Vagina (tissue), 2 donors: Measurements from ENCODE around the gene TBX15. TPM values are rescaled to one million over a fixed set of nuclear protein-coding genes. Genes with fewer than 3 reads are reported as not detected.

Source experiments
- DNase-seq, 2 donors: peaks; one replicate each; pipeline ENCODE4 v3.0.0-alpha.2; 2017; ENCODE audit errors: extremely low spot score in 2 of 2
- H3K27ac ChIP-seq: fragments of 200-600 bp; sonication (generic); one replicate; pipeline ENCODE4 v1.5.1; 2019
- H3K27me3 ChIP-seq: fragments of 200-600 bp; sonication (generic); one replicate; pipeline ENCODE4 v1.5.1; 2019
- H3K36me3 ChIP-seq, 2 donors: fragments of 200-600 bp; sonication (generic); one replicate each; pipeline ENCODE4 v1.5.1; 2017 to 2019
- H3K4me1 ChIP-seq: fragments of 200-600 bp; sonication (generic); one replicate; pipeline ENCODE4 v1.5.1; 2019
- H3K4me3 ChIP-seq, 2 donors: fragments of 200-600 bp; sonication (generic); 1 replicate in 1 of 2; 2 replicates in 1 of 2; pipeline ENCODE4 v1.5.1; 2016 to 2019
- H3K9me3 ChIP-seq: fragments of 200-600 bp; sonication (generic); one replicate; pipeline ENCODE4 v1.5.1; 2019
- CTCF ChIP-seq, 3 experiments: fragments of 450-650 bp in 2 of 3; fragments of 200-600 bp in 1 of 3; sonication (generic) in 1 of 3; IDR thresholded peaks; one replicate each; pipeline ENCODE4 v1.5.1; 2017 to 2019; ENCODE audit warnings: antibody characterized with exemption in 3 of 3, mild to moderate bottlenecking in 2 of 3, moderate library complexity in 2 of 3
- POLR2A ChIP-seq, 2 donors: fragments of 450-650 bp; IDR thresholded peaks; one replicate each; pipeline ENCODE4 v1.6.1; 2017; ENCODE audit warnings: antibody characterized with exemption in 2 of 2, mild to moderate bottlenecking in 2 of 2, moderate library complexity in 2 of 2
- POLR2AphosphoS5 ChIP-seq, 2 donors: sonication (generic); formaldehyde crosslinking; IDR thresholded peaks; one replicate each; pipeline ENCODE4 v1.9.0; 2017; ENCODE audit warnings: antibody characterized with exemption in 2 of 2, mild to moderate bottlenecking in 2 of 2, low read depth in 1 of 2; ENCODE audit not compliant: insufficient read depth in 1 of 2
- intact Hi-C: fragments of 100-400 bp; cut with DNase I; formaldehyde crosslinking; loops from one replicate; pipeline ENCODE4 v1.15.1; 2023
- total RNA-seq: library from RNA; depleted of rRNA; stranded (reverse); fragments of >200 nt; gene quantifications from one replicate; pipeline ENCODE4 v1.2.3, GENCODE V29; 2016

Gene TBX15
- total RNA-seq, 1 donor from 2014 or later = 0.98 TPM

GRCh38 chr1:118944133-118944532 is 44.0 kb downstream of the TBX15 start:
- H3K4me3 ChIP-seq = no peak overlapping the region
- DNase-seq = no peak
- no peaks in the 10 kb centered on the region for H3K36me3 ChIP-seq
- H3K27me3 ChIP-seq = no peaks in the 10 kb centered on the region
- intact Hi-C loops = no loop called here
- no peaks in the 10 kb centered on the region for H3K4me1 ChIP-seq
- no peak for TF ChIP-seq CTCF (IDR thresholded peaks at IDR 0.05)
- no peak for TF ChIP-seq POLR2A (IDR thresholded peaks at IDR 0.05)
- TF ChIP-seq POLR2AphosphoS5 (IDR thresholded peaks at IDR 0.05; ENCODE audit: insufficient read depth in 1 of 2, low read depth in 1 of 2) = no peak
- no peak overlapping the region for H3K27ac ChIP-seq
- no peaks in the 10 kb centered on the region for H3K9me3 ChIP-seq

GRCh38 chr1:118940957-118941356 is 47.2 kb downstream of the TBX15 start:
- no peak for TF ChIP-seq POLR2A (IDR thresholded peaks at IDR 0.05)
- no peak for TF ChIP-seq CTCF (IDR thresholded peaks at IDR 0.05)
- no peak for TF ChIP-seq POLR2AphosphoS5 (IDR thresholded peaks at IDR 0.05; ENCODE audit: insufficient read depth in 1 of 2, low read depth in 1 of 2)
- H3K9me3 ChIP-seq = no peaks in the 10 kb centered on the region
- no peak overlapping the region for H3K27ac ChIP-seq
- H3K27me3 ChIP-seq = no peaks in the 10 kb centered on the region
- no peaks in the 10 kb centered on the region for H3K4me1 ChIP-seq
- intact Hi-C loops = no loop called here
- no peak overlapping the region for H3K4me3 ChIP-seq
- H3K36me3 ChIP-seq = no peaks in the 10 kb centered on the region
- DNase-seq = no peak

GRCh38 chr1:118937413-118938072 is 50.6 kb downstream of the TBX15 start:
- H3K4me3 ChIP-seq = no peak overlapping the region
- TF ChIP-seq CTCF (IDR thresholded peaks at IDR 0.05) = no peak
- TF ChIP-seq POLR2AphosphoS5 (IDR thresholded peaks at IDR 0.05; ENCODE audit: insufficient read depth in 1 of 2, low read depth in 1 of 2) = no peak
- TF ChIP-seq POLR2A (IDR thresholded peaks at IDR 0.05) = no peak
- no peaks in the 10 kb centered on the region for H3K4me1 ChIP-seq
- no peak overlapping the region for H3K27ac ChIP-seq
- no peaks in the 10 kb centered on the region for H3K36me3 ChIP-seq
- H3K27me3 ChIP-seq = no peaks in the 10 kb centered on the region
- intact Hi-C loops = no loop called here
- H3K9me3 ChIP-seq = no peaks in the 10 kb centered on the region
- no peak for DNase-seq

- Histone ChIP-seq H3K4me3 (no peak overlapping the region), H3K27me3 (no peaks in the 10 kb centered on the region), H3K27ac (no peak overlapping the region), H3K36me3 (no peaks in the 10 kb centered on the region), H3K4me1 (no peaks in the 10 kb centered on the region), H3K9me3 (no peaks in the 10 kb centered on the region)
- TF ChIP-seq POLR2A (IDR thresholded peaks at IDR 0.05) (no peak), POLR2AphosphoS5 (IDR thresholded peaks at IDR 0.05; ENCODE audit: insufficient read depth in 1 of 2, low read depth in 1 of 2) (no peak), CTCF (IDR thresholded peaks at IDR 0.05) (no peak)
- no peak for DNase-seq
- intact Hi-C loops = no loop called here
Measured at GRCh38 chr1:118934706-118935105, 53.4 kb downstream of the TBX15 start.

- intact Hi-C loops = no loop called here
- Histone ChIP-seq H3K4me3 (no peak overlapping the region), H3K27me3 (no peaks in the 10 kb centered on the region), H3K27ac (no peak overlapping the region), H3K9me3 (no peaks in the 10 kb centered on the region), H3K36me3 (no peaks in the 10 kb centered on the region), H3K4me1 (no peaks in the 10 kb centered on the region)
- TF ChIP-seq POLR2A (IDR thresholded peaks at IDR 0.05) (no peak), POLR2AphosphoS5 (IDR thresholded peaks at IDR 0.05; ENCODE audit: insufficient read depth in 1 of 2, low read depth in 1 of 2) (no peak), CTCF (IDR thresholded peaks at IDR 0.05) (no peak)
- DNase-seq = no peak
Measured at GRCh38 chr1:118933051-118933781, 54.9 kb downstream of the TBX15 start.
